Breast epithelium (tissue), 4 donors: Measurements from ENCODE around the gene USP10. TPM values are rescaled to one million over a fixed set of nuclear protein-coding genes. Genes with fewer than 3 reads are reported as not detected.

Source experiments
- DNase-seq, 2 donors: peaks; one replicate each; pipeline ENCODE4 v3.0.0-alpha.2; 2019; ENCODE audit warnings: low spot score in 2 of 2
- H3K27ac ChIP-seq, 2 donors: fragments of 200-600 bp; sonication (generic) in 1 of 2; one replicate each; pipeline ENCODE4 v1.5.1; 2016 to 2019; ENCODE audit warnings: mild to moderate bottlenecking in 1 of 2
- H3K27me3 ChIP-seq, 2 donors: fragments of 200-600 bp; sonication (generic) in 1 of 2; one replicate each; pipeline versions ENCODE4 v1.5.1 to v1.6.0; 2017 to 2019; ENCODE audit warnings: control low read depth in 1 of 2, mild to moderate bottlenecking in 1 of 2
- H3K36me3 ChIP-seq: fragments of 200-600 bp; one replicate; pipeline ENCODE4 v1.5.1; 2019
- H3K4me1 ChIP-seq, 2 donors: fragments of 200-600 bp; sonication (generic); one replicate each; pipeline ENCODE4 v1.5.1; 2016 to 2019; ENCODE audit warnings: control low read depth in 1 of 2
- H3K4me3 ChIP-seq, 3 donors: fragments of 200-600 bp; sonication (generic); 1 replicate in 2 of 3; 2 replicates in 1 of 3; pipeline ENCODE4 v1.5.1; 2016 to 2019; ENCODE audit warnings: mild to moderate bottlenecking in 3 of 3, moderate library complexity in 2 of 3
- H3K9me3 ChIP-seq, 2 donors: fragments of 200-600 bp; sonication (generic) in 1 of 2; one replicate each; pipeline ENCODE4 v1.5.1; 2016 to 2019; ENCODE audit warnings: control low read depth in 1 of 2
- POLR2A ChIP-seq: fragments of 450-650 bp; IDR thresholded peaks from one replicate; pipeline ENCODE4 v1.6.1; 2016; ENCODE audit warnings: antibody characterized with exemption, mild to moderate bottlenecking, moderate library complexity
- POLR2AphosphoS5 ChIP-seq, 3 donors: sonication (generic); formaldehyde crosslinking; IDR thresholded peaks; one replicate each; pipeline ENCODE4 v1.6.1; 2017; ENCODE audit warnings: antibody characterized with exemption in 3 of 3
- intact Hi-C: fragments of 100-400 bp; cut with DNase I; formaldehyde crosslinking; loops from one replicate; pipeline ENCODE4 v1.15.1; 2023; ENCODE audit warnings: low total_unique reads
- total RNA-seq, 3 donors: library from RNA; depleted of rRNA; stranded (reverse); fragments of >200 nt; gene quantifications; one replicate each; pipeline ENCODE4 v1.1.0, GENCODE V29; 2016
- TF ChIP-seq, protein P1 (sequence below), 3 donors: fragments of 450-650 bp; IDR thresholded peaks; one replicate each; pipeline ENCODE4 v1.5.1; 2016 to 2017; ENCODE audit warnings: antibody characterized with exemption in 3 of 3, mild to moderate bottlenecking in 3 of 3, moderate library complexity in 3 of 3

The USP10 gene
- total RNA-seq, 3 donors from 2014 or later: 30.4 to 70.8 (median 51.5) TPM

DNA sequence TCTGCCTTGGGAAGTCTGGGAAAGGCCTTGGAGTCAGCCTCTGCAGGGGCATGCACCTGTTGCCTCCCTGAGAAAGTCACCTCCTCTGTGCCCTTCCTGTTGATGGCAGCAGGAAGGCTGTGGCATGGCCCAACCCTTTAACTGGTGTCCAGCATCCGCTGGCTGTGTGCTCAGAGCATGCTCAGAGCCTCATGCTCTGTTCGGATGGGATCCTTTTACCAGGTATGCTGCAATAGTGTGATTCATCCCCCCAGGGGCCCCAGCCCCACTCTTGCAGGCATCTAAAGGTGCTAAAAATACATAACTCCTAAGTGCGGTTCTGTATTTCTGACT is 26.6 kb upstream of the USP10 start:
- no peaks in the 10 kb centered on the region for H3K36me3 ChIP-seq
- no peaks in the 10 kb centered on the region for H3K27me3 ChIP-seq
- no peaks in the 10 kb centered on the region for H3K4me1 ChIP-seq
- DNase-seq: no peak
- H3K27ac ChIP-seq: no peak overlapping the region
- intact Hi-C loops: no loop called here
- H3K9me3 ChIP-seq: no peaks in the 10 kb centered on the region
- no peak for TF ChIP-seq POLR2AphosphoS5 (IDR thresholded peaks at IDR 0.05)
- TF ChIP-seq POLR2A: no peak
- TF ChIP-seq, protein P1, sequence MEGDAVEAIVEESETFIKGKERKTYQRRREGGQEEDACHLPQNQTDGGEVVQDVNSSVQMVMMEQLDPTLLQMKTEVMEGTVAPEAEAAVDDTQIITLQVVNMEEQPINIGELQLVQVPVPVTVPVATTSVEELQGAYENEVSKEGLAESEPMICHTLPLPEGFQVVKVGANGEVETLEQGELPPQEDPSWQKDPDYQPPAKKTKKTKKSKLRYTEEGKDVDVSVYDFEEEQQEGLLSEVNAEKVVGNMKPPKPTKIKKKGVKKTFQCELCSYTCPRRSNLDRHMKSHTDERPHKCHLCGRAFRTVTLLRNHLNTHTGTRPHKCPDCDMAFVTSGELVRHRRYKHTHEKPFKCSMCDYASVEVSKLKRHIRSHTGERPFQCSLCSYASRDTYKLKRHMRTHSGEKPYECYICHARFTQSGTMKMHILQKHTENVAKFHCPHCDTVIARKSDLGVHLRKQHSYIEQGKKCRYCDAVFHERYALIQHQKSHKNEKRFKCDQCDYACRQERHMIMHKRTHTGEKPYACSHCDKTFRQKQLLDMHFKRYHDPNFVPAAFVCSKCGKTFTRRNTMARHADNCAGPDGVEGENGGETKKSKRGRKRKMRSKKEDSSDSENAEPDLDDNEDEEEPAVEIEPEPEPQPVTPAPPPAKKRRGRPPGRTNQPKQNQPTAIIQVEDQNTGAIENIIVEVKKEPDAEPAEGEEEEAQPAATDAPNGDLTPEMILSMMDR (IDR thresholded peaks at IDR 0.05): no peak
- no peak overlapping the region for H3K4me3 ChIP-seq

DNA sequence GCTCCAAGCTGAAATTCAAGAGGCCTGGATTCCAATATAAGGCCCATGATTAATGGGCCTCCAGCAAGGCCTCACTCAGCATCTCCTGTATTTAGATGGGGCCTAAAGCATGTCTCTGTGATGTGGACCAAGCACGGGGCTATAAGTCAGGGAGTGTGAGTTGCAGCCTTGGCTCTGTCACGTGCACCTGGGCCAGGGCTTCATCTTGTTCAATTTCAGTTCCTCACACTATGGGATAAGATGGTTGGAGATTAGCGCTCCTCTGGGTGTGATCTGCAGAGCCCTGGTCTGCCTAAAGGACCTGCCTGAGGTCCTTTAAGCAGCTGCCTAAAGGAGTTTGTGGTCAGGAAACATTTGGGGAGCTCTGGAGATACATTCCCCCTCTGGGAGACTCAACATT is 26.2 kb upstream of the USP10 start:
- TF ChIP-seq POLR2A: no peak
- TF ChIP-seq, protein P1 (IDR thresholded peaks at IDR 0.05): no peak
- no peak for TF ChIP-seq POLR2AphosphoS5 (IDR thresholded peaks at IDR 0.05)
- Histone ChIP-seq H3K36me3 (no peaks in the 10 kb centered on the region), H3K27ac (no peak overlapping the region), H3K27me3 (no peaks in the 10 kb centered on the region), H3K4me1 (no peaks in the 10 kb centered on the region), H3K4me3 (no peak overlapping the region), H3K9me3 (no peaks in the 10 kb centered on the region)
- no peak for DNase-seq
- intact Hi-C loops: no loop called here

DNA sequence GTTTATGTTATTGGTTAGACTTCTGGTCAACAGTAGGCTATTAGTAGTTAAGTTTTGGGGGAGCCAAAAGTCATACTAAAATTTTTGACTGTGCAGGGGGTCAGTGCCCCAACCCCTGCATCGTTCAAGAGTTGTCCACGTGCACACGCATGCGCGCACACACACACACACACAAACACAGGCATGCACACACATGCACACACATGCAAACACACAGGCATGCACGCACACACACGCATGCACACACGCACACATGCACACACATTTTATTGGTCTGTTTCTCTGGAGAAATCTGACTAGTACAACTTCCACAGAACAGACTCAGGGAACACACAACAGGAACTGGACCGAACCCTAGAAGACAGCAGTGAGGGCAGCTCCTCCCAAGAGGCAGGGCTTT is 24.4 kb upstream of the USP10 start:
- intact Hi-C loops: no loop called here

DNA sequence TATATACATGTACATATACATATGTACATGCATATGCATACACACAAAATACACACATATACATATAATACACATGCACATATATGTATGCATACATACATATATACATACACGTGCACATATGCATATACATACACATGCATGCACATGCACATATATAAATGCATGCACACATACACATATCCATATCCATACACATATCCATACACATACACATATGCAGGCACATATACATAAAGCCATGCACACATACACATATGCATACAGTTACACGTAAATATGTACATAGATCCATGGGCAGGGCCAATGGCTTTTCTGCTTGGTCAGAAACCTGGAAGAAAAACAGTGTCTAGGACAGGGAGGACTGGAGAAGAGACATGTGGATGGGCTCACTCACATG is 23.9 kb upstream of the USP10 start:
- H3K9me3 ChIP-seq: no peaks in the 10 kb centered on the region
- no peak overlapping the region for H3K4me3 ChIP-seq
- no peaks in the 10 kb centered on the region for H3K4me1 ChIP-seq
- H3K36me3 ChIP-seq: no peaks in the 10 kb centered on the region
- intact Hi-C loops: no loop called here
- DNase-seq: no peak
- TF ChIP-seq POLR2A: no peak
- TF ChIP-seq, protein P1 (IDR thresholded peaks at IDR 0.05): no peak
- TF ChIP-seq POLR2AphosphoS5 (IDR thresholded peaks at IDR 0.05): no peak
- H3K27me3 ChIP-seq: no peaks in the 10 kb centered on the region
- no peak overlapping the region for H3K27ac ChIP-seq

More for the DNA sequence above, 24.4 kb upstream of the USP10 start:
- H3K27me3 ChIP-seq: no peaks in the 10 kb centered on the region
- no peak for DNase-seq
- no peaks in the 10 kb centered on the region for H3K4me1 ChIP-seq
- H3K9me3 ChIP-seq: no peaks in the 10 kb centered on the region
- H3K4me3 ChIP-seq: no peak overlapping the region
- no peaks in the 10 kb centered on the region for H3K36me3 ChIP-seq
- TF ChIP-seq POLR2A (no peak), POLR2AphosphoS5 (IDR thresholded peaks at IDR 0.05) (no peak)
- TF ChIP-seq, protein P1 (IDR thresholded peaks at IDR 0.05): no peak
- no peak overlapping the region for H3K27ac ChIP-seq

DNA sequence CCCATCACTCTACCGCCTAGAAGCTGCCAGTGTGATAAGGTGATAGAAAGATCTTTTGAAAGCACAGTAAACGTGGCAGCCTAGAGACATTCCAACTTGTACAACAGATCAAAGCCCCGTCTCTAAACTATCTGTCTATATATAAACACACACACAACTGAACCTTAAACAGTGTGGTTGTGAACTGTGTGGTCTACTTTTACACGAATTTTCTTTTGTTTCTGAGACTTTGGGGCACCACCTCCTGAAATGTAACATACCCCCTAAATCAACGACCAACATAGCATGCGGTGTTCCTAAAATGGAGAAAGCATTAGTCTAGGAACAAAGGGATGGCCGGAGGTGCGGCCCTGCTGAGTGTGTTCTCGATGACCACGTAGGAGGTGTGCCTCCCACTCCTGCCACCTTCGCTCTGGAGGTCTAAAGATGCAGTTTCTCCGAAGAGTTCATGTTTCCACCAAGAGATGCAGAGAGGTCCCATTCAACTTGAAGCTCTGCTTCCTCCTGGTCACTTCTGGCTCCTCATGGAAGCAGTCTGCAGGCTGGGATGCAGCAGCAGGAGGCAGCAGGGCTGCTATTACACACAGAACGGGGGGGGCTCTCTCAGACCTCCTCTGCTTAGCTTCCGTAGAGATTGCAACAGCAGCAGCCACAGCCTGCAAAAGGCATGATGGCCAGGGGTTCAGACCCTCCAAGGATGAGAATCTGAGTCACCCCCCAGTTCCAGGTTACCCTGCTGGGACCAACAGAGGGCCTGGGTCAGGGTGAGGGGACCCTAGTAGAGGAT is 22.6 kb upstream of the USP10 start:
- Histone ChIP-seq H3K4me3 (no peak overlapping the region), H3K27ac (no peak overlapping the region), H3K4me1 (no peaks in the 10 kb centered on the region), H3K9me3 (no peaks in the 10 kb centered on the region), H3K36me3 (no peaks in the 10 kb centered on the region), H3K27me3 (no peaks in the 10 kb centered on the region)
- intact Hi-C loops: no loop called here
- TF ChIP-seq, protein P1 (IDR thresholded peaks at IDR 0.05): no peak
- DNase-seq: no peak
